ENCODE results near the gene APMAP. TPM values are rescaled to one million over a fixed set of nuclear protein-coding genes. Genes with fewer than 3 reads are reported as not detected.

APMAP gene
- polyA plus RNA-seq, 1 of the 3 experiments (the other 2 are of a cell fraction): 107 TPM

DNA sequence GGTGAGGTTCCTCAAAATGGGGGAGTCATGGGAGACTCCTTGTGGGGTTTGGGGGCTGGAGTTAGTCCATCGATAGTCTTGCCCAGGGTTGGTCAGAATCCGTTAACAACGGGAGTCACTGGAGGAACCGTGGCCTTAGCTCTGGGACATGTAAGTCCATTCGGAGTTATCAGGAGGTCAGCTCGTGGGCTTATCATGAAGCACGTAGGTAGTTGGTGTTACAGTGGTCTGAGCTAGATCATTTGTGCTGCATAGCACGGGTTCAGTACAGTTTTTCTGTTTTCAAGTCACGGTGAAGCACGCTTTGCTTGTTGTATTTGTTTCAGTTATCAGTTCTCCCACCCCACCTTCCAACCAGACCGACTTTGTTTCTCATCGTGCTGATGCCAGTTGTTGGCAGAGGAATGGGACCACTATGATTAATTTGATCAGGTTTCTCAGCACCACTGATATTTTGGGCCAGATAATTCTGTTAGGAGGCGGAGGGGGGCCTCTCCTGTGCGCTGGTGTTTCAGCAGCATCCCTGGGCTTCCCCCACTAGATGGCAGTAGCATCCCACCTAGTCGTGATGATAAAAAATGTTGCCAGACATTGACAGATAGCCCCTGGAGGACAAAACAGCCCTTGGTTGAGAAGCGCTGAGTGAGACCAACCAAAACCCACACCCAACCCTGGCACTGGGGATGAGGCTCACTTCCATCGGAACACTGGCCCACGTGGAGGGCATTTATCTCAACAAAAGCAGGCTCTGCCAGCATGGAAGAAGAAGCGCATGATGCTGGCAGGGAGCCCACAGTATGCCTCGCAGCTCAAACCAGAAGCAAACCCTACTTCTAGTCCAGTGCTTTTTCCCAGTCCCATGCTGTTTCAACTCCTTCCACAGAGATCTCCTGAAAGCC lies 2.2 kb upstream of the APMAP start:
- peak overlapping the region; percentile 5 for H2AFZ ChIP-seq (ENCODE audit: low read depth)
- DNase-seq: peak; percentile 81
- H3K9ac ChIP-seq: no peak overlapping the region
- no peaks in the 10 kb centered on the region; the same call in 1 of the 2 replicates for H3K27me3 ChIP-seq (ENCODE audit: insufficient read depth)
- ChIA-PET POLR2A (no interaction called here), CTCF (interaction anchor here (0.6 to 4.7 kb wide), 44 partner anchors 9 to 448 kb away, joined by 3 to 48 read pairs (median 4); partner anchors contain the start of gene PYGB)
- peak overlapping the region; percentile 75; the same call in 1 of the 2 replicates for H3K4me2 ChIP-seq
- H3K36me3 ChIP-seq (replicated peaks in 1 of 2; ENCODE audit: control insufficient read depth in 1 of 2, insufficient read depth in 2 of 2, low read length in 1 of 2): no peaks in the 10 kb centered on the region
- H3K27ac ChIP-seq (ENCODE audit: low read depth in 2 of 2, low read length in 1 of 2): no peak overlapping the region
- H3K4me3 ChIP-seq (ENCODE audit: low read depth in 2 of 2, low read length in 1 of 2): peak overlapping the region; percentile 17 to 57; a peak in 2 of 4 replicates
- WGBS (ENCODE audit: low lambda C conversion rate): 37% methylated on average over 20 of the region's 20 CpGs
- no peaks in the 10 kb centered on the region for H3K9me3 ChIP-seq
- peaks cover 11% of the 10 kb centered on the region for H3F3A ChIP-seq (replicated peaks; ENCODE audit: insufficient read depth)
- peaks cover 17 to 20% of the 10 kb centered on the region in 2 experiments; a peak in 3 of 4 replicates for H3K4me1 ChIP-seq (ENCODE audit: control insufficient read depth in 1 of 2, insufficient read depth in 2 of 2, low read depth in 1 of 2, low read length in 1 of 2)
- no peaks in the 10 kb centered on the region for H4K20me1 ChIP-seq (ENCODE audit: insufficient read depth)
- H3K9me2 ChIP-seq: no peaks in the 10 kb centered on the region
- H3K79me2 ChIP-seq (ENCODE audit: insufficient read depth): peaks cover 24% of the 10 kb centered on the region
- TF ChIP-seq RCOR1 (IDR thresholded peaks at IDR 0.05; ENCODE audit: low read length) (no peak; the same call in 1 of the 2 replicates), IRF3 (IDR thresholded peaks at IDR 0.05; ENCODE audit: low read depth, low read length) (no peak), NRF1 (IDR thresholded peaks at IDR 0.05; ENCODE audit: low read depth, low read length) (no peak), CHD2 (IDR thresholded peaks at IDR 0.05; ENCODE audit: low read length, partially characterized antibody) (peak; percentile 37), MAX (IDR thresholded peaks at IDR 0.05; ENCODE audit: low read depth) (peak; percentile 34; the same call in 1 of the 2 replicates), PBX3 (IDR thresholded peaks at IDR 0.05) (peak; percentile 98), FOSL2 (IDR thresholded peaks at IDR 0.05; ENCODE audit: borderline replicate concordance, low read depth) (no peak), GATA2 (CRISPR knock-in tag; IDR thresholded peaks at IDR 0.05) (no peak), EP300 (IDR thresholded peaks at IDR 0.05; ENCODE audit: borderline replicate concordance in 1 of 2, low read depth in 1 of 2, low read length in 1 of 2) (no peak), TEAD4 (IDR thresholded peaks at IDR 0.05; ENCODE audit: borderline replicate concordance, insufficient read depth) (no peak), MXI1 (IDR thresholded peaks at IDR 0.05; ENCODE audit: low read depth, low read length) (peak; percentile 76; the same call in 1 of the 2 replicates), SIN3A (IDR thresholded peaks at IDR 0.05; ENCODE audit: borderline replicate concordance, low read depth, low read length) (peak; percentile 48; the same call in 1 of the 2 replicates), TAF1 (IDR thresholded peaks at IDR 0.05; ENCODE audit: borderline replicate concordance, low read depth, low read length) (no peak), GABPA (IDR thresholded peaks at IDR 0.05; ENCODE audit: low read depth) (no peak), RFX5 (IDR thresholded peaks at IDR 0.05; ENCODE audit: low read length) (no peak), MEF2A (IDR thresholded peaks at IDR 0.05; ENCODE audit: borderline replicate concordance, low read depth) (no peak), NFIC (IDR thresholded peaks at IDR 0.05; ENCODE audit: borderline replicate concordance) (peak; percentile 72), JUND (IDR thresholded peaks at IDR 0.05) (no peak), RAD21 (IDR thresholded peaks at IDR 0.05; ENCODE audit: low read length) (peak; percentile 94), FOXJ3 (CRISPR knock-in tag; IDR thresholded peaks at IDR 0.05) (no peak)
- TF ChIP-seq, protein P1, sequence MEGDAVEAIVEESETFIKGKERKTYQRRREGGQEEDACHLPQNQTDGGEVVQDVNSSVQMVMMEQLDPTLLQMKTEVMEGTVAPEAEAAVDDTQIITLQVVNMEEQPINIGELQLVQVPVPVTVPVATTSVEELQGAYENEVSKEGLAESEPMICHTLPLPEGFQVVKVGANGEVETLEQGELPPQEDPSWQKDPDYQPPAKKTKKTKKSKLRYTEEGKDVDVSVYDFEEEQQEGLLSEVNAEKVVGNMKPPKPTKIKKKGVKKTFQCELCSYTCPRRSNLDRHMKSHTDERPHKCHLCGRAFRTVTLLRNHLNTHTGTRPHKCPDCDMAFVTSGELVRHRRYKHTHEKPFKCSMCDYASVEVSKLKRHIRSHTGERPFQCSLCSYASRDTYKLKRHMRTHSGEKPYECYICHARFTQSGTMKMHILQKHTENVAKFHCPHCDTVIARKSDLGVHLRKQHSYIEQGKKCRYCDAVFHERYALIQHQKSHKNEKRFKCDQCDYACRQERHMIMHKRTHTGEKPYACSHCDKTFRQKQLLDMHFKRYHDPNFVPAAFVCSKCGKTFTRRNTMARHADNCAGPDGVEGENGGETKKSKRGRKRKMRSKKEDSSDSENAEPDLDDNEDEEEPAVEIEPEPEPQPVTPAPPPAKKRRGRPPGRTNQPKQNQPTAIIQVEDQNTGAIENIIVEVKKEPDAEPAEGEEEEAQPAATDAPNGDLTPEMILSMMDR (IDR thresholded peaks at IDR 0.05): peak; percentile 95
- TF ChIP-seq, protein P2, sequence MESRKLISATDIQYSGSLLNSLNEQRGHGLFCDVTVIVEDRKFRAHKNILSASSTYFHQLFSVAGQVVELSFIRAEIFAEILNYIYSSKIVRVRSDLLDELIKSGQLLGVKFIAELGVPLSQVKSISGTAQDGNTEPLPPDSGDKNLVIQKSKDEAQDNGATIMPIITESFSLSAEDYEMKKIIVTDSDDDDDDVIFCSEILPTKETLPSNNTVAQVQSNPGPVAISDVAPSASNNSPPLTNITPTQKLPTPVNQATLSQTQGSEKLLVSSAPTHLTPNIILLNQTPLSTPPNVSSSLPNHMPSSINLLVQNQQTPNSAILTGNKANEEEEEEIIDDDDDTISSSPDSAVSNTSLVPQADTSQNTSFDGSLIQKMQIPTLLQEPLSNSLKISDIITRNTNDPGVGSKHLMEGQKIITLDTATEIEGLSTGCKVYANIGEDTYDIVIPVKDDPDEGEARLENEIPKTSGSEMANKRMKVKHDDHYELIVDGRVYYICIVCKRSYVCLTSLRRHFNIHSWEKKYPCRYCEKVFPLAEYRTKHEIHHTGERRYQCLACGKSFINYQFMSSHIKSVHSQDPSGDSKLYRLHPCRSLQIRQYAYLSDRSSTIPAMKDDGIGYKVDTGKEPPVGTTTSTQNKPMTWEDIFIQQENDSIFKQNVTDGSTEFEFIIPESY (IDR thresholded peaks at IDR 0.05; ENCODE audit: borderline replicate concordance, low read depth): no peak
- TF ChIP-seq, protein P3, sequence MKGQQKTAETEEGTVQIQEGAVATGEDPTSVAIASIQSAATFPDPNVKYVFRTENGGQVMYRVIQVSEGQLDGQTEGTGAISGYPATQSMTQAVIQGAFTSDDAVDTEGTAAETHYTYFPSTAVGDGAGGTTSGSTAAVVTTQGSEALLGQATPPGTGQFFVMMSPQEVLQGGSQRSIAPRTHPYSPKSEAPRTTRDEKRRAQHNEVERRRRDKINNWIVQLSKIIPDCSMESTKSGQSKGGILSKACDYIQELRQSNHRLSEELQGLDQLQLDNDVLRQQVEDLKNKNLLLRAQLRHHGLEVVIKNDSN (IDR thresholded peaks at IDR 0.05; ENCODE audit: borderline replicate concordance, low read depth): no peak
- TF ChIP-seq, protein P4, sequence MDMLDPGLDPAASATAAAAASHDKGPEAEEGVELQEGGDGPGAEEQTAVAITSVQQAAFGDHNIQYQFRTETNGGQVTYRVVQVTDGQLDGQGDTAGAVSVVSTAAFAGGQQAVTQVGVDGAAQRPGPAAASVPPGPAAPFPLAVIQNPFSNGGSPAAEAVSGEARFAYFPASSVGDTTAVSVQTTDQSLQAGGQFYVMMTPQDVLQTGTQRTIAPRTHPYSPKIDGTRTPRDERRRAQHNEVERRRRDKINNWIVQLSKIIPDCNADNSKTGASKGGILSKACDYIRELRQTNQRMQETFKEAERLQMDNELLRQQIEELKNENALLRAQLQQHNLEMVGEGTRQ (IDR thresholded peaks at IDR 0.05; ENCODE audit: borderline replicate concordance, low read depth, low read length): no peak
